Thyroid gland (tissue), 4 donors: ENCODE data around the gene NUFIP2.

Source experiments
- POLR2A ChIP-seq, 2 donors: fragments of 450-650 bp; IDR thresholded peaks; one replicate each; pipeline ENCODE4 v1.6.1; 2017; ENCODE audit warnings: antibody characterized with exemption in 2 of 2, mild to moderate bottlenecking in 2 of 2, moderate library complexity in 1 of 2
- TF ChIP-seq, protein P1 (sequence below), 6 experiments: fragments of 200-600 bp in 3 of 6; fragments of 450-650 bp in 3 of 6; sonication (generic) in 3 of 6; IDR thresholded peaks; one replicate each; pipeline ENCODE4 v1.5.1; 2016 to 2019; ENCODE audit warnings: antibody characterized with exemption in 6 of 6, mild to moderate bottlenecking in 2 of 6, inconsistent platforms in 1 of 6, moderate library complexity in 1 of 6

DNA sequence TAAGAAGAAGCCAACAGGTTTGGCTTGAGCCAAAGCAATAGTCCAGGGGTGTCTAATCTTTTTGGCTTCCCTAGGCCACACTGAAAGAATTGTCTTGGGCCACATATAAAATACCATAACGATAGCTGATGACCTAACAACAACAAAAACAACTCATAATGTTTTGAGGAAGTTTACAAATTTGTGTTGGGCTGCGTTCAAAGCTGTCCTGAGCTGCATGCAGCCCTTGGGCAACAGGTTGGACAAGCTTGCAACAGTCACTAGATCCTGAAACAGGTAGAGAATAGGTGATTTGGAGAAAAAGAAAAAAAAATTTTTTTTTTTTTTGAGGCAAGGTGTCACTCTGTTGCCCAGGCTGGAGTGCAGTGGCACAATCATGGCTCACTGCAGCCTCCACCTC is 42.8 kb downstream of the NUFIP2 start:
- no peak for TF ChIP-seq POLR2A (IDR thresholded peaks at IDR 0.05)
- TF ChIP-seq, protein P1, sequence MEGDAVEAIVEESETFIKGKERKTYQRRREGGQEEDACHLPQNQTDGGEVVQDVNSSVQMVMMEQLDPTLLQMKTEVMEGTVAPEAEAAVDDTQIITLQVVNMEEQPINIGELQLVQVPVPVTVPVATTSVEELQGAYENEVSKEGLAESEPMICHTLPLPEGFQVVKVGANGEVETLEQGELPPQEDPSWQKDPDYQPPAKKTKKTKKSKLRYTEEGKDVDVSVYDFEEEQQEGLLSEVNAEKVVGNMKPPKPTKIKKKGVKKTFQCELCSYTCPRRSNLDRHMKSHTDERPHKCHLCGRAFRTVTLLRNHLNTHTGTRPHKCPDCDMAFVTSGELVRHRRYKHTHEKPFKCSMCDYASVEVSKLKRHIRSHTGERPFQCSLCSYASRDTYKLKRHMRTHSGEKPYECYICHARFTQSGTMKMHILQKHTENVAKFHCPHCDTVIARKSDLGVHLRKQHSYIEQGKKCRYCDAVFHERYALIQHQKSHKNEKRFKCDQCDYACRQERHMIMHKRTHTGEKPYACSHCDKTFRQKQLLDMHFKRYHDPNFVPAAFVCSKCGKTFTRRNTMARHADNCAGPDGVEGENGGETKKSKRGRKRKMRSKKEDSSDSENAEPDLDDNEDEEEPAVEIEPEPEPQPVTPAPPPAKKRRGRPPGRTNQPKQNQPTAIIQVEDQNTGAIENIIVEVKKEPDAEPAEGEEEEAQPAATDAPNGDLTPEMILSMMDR (IDR thresholded peaks at IDR 0.05): no peak
